ENCODE results near the gene SNX3.

GRCh38 chr6:108166664-108167448, 94.0 kb downstream of the SNX3 start:
- TF ChIP-seq CTCF (IDR thresholded peaks at IDR 0.05) (no peak), POLR2A (IDR thresholded peaks at IDR 0.05) (no peak), EP300 (IDR thresholded peaks at IDR 0.05) (no peak)
